Endothelial cell of umbilical vein (primary cell): ENCODE data around the gene CARD11.

Experiments
- CTCF ChIP-seq, 2 donors: IDR thresholded peaks; 1 replicate in 1 of 2; 2 replicates in 1 of 2; pipeline ENCODE4 v1.5.1; 2011; ENCODE audit warnings: low read length in 2 of 2, mild to moderate bottlenecking in 2 of 2, moderate library complexity in 2 of 2, control low read depth in 1 of 2, inconsistent platforms in 1 of 2, low read depth in 1 of 2; ENCODE audit not compliant: insufficient read depth in 1 of 2; ENCODE audit errors: extremely low read depth in 1 of 2
- EZH2 ChIP-seq: IDR thresholded peaks from 2 replicates; pipeline ENCODE4 v1.6.1; 2012; ENCODE audit warnings: borderline replicate concordance, low read depth, mild to moderate bottlenecking, moderate library complexity, low read length, inconsistent platforms; ENCODE audit not compliant: severe bottlenecking
- FOS ChIP-seq: IDR thresholded peaks from 2 replicates; pipeline ENCODE4 v1.6.1; 2011; ENCODE audit warnings: mild to moderate bottlenecking, low read length, moderate library complexity, borderline replicate concordance; ENCODE audit not compliant: insufficient read depth
- POLR2A ChIP-seq: IDR thresholded peaks from 2 replicates; pipeline ENCODE4 v1.6.1; 2012; ENCODE audit warnings: low read depth, mild to moderate bottlenecking, control low read depth, low read length
- POLR2AphosphoS5 ChIP-seq: IDR thresholded peaks from 2 replicates; pipeline ENCODE4 v1.6.1; 2012; ENCODE audit warnings: low read depth, mild to moderate bottlenecking, control low read depth, low read length, moderate library complexity; ENCODE audit not compliant: insufficient read depth

GRCh38 chr7:3011211-3011852 lies 32.3 kb downstream of the CARD11 start:
- TF ChIP-seq FOS (no peak), POLR2AphosphoS5 (no peak), CTCF (IDR thresholded peaks at IDR 0.05; ENCODE audit: extremely low read depth in 1 of 2, insufficient read depth in 1 of 2, low read depth in 1 of 2, low read length in 2 of 2) (no peak), EZH2 (no peak), POLR2A (no peak)
